GM18861 (cell line): ENCODE measurements around the gene ATP6V0E1.

Experiments used
- ATAC-seq: cut with Tn5 transposase; IDR thresholded peaks from one replicate; pipeline ENCODE4 v1.9.1; 2021; ENCODE audit not compliant: unreplicated experiment

ATP6V0E1 gene

GRCh38 chr5:172956228-172956627 lies 27.3 kb upstream of the ATP6V0E1 start:
- ATAC-seq = no peak

GRCh38 chr5:172956936-172957335 lies 26.6 kb upstream of the ATP6V0E1 start:
- no peak for ATAC-seq

GRCh38 chr5:172957458-172957857 lies 26.1 kb upstream of the ATP6V0E1 start:
- ATAC-seq = no peak

- ATAC-seq = no peak
These were observed 25.1 kb upstream of the ATP6V0E1 start for GRCh38 chr5:172958331-172959046.

GRCh38 chr5:172959824-172960799 lies 23.5 kb upstream of the ATP6V0E1 start:
- no peak for ATAC-seq

GRCh38 chr5:172969921-172970320 lies 13.7 kb upstream of the ATP6V0E1 start:
- ATAC-seq = no peak

GRCh38 chr5:172971482-172971881 lies 12.1 kb upstream of the ATP6V0E1 start:
- ATAC-seq = no peak

GRCh38 chr5:172972552-172972951 lies 11.0 kb upstream of the ATP6V0E1 start:
- no peak for ATAC-seq

- no peak for ATAC-seq
These were observed 10.2 kb upstream of the ATP6V0E1 start for GRCh38 chr5:172973127-172973916.

- ATAC-seq = no peak
These were observed 9.6 kb upstream of the ATP6V0E1 start for GRCh38 chr5:172973931-172974330.

- no peak for ATAC-seq
These were observed 8.3 kb upstream of the ATP6V0E1 start for GRCh38 chr5:172975289-172975688.

- no peak for ATAC-seq
These were observed 3.8 kb upstream of the ATP6V0E1 start for GRCh38 chr5:172979778-172980177.

GRCh38 chr5:172981931-172982330 lies 1.6 kb upstream of the ATP6V0E1 start:
- no peak for ATAC-seq

- peak; percentile 64 for ATAC-seq
These were observed 828 bp downstream of the ATP6V0E1 start for GRCh38 chr5:172984244-172984953.

- ATAC-seq = no peak
These were observed 2.0 kb downstream of the ATP6V0E1 start for GRCh38 chr5:172985596-172985995.

- ATAC-seq = no peak
These were observed 4.7 kb downstream of the ATP6V0E1 start for GRCh38 chr5:172988276-172988675.

GRCh38 chr5:172990776-172991175 lies 7.2 kb downstream of the ATP6V0E1 start:
- ATAC-seq = no peak

- ATAC-seq = no peak
These were observed 10.8 kb downstream of the ATP6V0E1 start for GRCh38 chr5:172994405-172994804.

- no peak for ATAC-seq
These were observed 15.9 kb downstream of the ATP6V0E1 start for GRCh38 chr5:172999372-172999973.

- ATAC-seq = no peak
These were observed 16.4 kb downstream of the ATP6V0E1 start for GRCh38 chr5:172999974-173000373.
